Fibroblast of the aortic adventitia (primary cell): ENCODE measurements around the gene GZF1. TPM values are rescaled to one million over a fixed set of nuclear protein-coding genes. Genes with fewer than 3 reads are reported as not detected.

Experiments
- DNase-seq: peaks from one replicate; pipeline ENCODE4 v3.0.0-alpha.2; 2010; ENCODE audit warnings: low read depth
- H3K4me3 ChIP-seq: 2 replicates; pipeline ENCODE4 v1.5.1; 2011; ENCODE audit warnings: low read depth, mild to moderate bottlenecking, control low read depth, low read length, moderate library complexity
- CTCF ChIP-seq: IDR thresholded peaks from 2 replicates; pipeline ENCODE4 v1.5.1; 2011; ENCODE audit warnings: mild to moderate bottlenecking, low read length, control low read depth, inconsistent platforms; ENCODE audit not compliant: insufficient read depth
- total RNA-seq: library from RNA; depleted of rRNA; stranded (reverse); fragments of >200 nt; gene quantifications from 2 replicates; pipeline ENCODE4 v1.2.3, GENCODE V29; 2012; ENCODE audit warnings: low replicate concordance

GZF1 gene
- total RNA-seq, 1 donor = 11.7 TPM

GRCh38 chr20:23332467-23332866 lies 29.5 kb upstream of the GZF1 start:
- TF ChIP-seq CTCF = no peak
- no peak overlapping the region for H3K4me3 ChIP-seq
- DNase-seq = no peak

GRCh38 chr20:23334111-23334510 lies 27.9 kb upstream of the GZF1 start:
- no peak for TF ChIP-seq CTCF
- H3K4me3 ChIP-seq = no peak overlapping the region
- no peak for DNase-seq

- H3K4me3 ChIP-seq = no peak overlapping the region
- DNase-seq = no peak
- TF ChIP-seq CTCF = no peak
These were observed 26.5 kb upstream of the GZF1 start for GRCh38 chr20:23335521-23335920.

GRCh38 chr20:23336476-23336875 lies 25.5 kb upstream of the GZF1 start:
- H3K4me3 ChIP-seq = no peak overlapping the region
- no peak for TF ChIP-seq CTCF
- DNase-seq = no peak

GRCh38 chr20:23337312-23337711 lies 24.7 kb upstream of the GZF1 start:
- no peak overlapping the region for H3K4me3 ChIP-seq
- DNase-seq = no peak
- no peak for TF ChIP-seq CTCF

- DNase-seq = no peak
- TF ChIP-seq CTCF = no peak
- H3K4me3 ChIP-seq = no peak overlapping the region
These were observed 22.0 kb upstream of the GZF1 start for GRCh38 chr20:23339986-23340385.

- peak; percentile 81 for TF ChIP-seq CTCF
- no peak overlapping the region for H3K4me3 ChIP-seq
- peak; percentile 81 for DNase-seq
These were observed 21.5 kb upstream of the GZF1 start for GRCh38 chr20:23340524-23340923.
